Bronchial epithelial cell (primary cell): Measurements from ENCODE around the gene ST3GAL3. TPM values are rescaled to one million over a fixed set of nuclear protein-coding genes. Genes with fewer than 3 reads are reported as not detected.

Source experiments
- DNase-seq: peaks from one replicate; pipeline ENCODE4 v3.0.0-alpha.2; 2010; ENCODE audit warnings: low read depth
- FAIRE-seq: peaks from 2 replicates; lab custom pipeline; 2011; peaks lifted over from hg19 to GRCh38; lab: Jason Lieb, UNC
- H3K27me3 ChIP-seq: 2 replicates; pipeline ENCODE4 v1.5.1; 2011; ENCODE audit warnings: low read length; ENCODE audit not compliant: control insufficient read depth, insufficient read depth
- H3K36me3 ChIP-seq: 2 replicates; pipeline ENCODE4 v1.5.1; 2011; ENCODE audit warnings: low read length; ENCODE audit not compliant: control insufficient read depth, insufficient read depth
- H3K4me3 ChIP-seq: 2 replicates; pipeline ENCODE4 v1.5.1; 2011; ENCODE audit warnings: mild to moderate bottlenecking, low read depth, low read length, control low read depth
- CTCF ChIP-seq: IDR thresholded peaks from 2 replicates; pipeline ENCODE4 v1.5.1; 2011; ENCODE audit warnings: mild to moderate bottlenecking, moderate library complexity, low read length, control low read depth, inconsistent platforms; ENCODE audit not compliant: insufficient read depth, severe bottlenecking
- total RNA-seq: library from RNA; depleted of rRNA; stranded (reverse); fragments of >200 nt; gene quantifications from 2 replicates; pipeline ENCODE4 v1.2.1, GENCODE V29; 2014

ST3GAL3 gene
- total RNA-seq, 1 donor from 2014 or later: 10.3 TPM

- TF ChIP-seq CTCF: no peak
- peaks cover 1% of the 10 kb centered on the region for H3K36me3 ChIP-seq
- DNase-seq (peak; percentile 84), FAIRE-seq (no peak)
- no peaks in the 10 kb centered on the region for H3K27me3 ChIP-seq
- H3K4me3 ChIP-seq: no peak overlapping the region
Measured at GRCh38 chr1:43836267-43836951, 129.1 kb downstream of the ST3GAL3 start.

GRCh38 chr1:43839056-43839455, 131.7 kb downstream of the ST3GAL3 start:
- FAIRE-seq (no peak), DNase-seq (peak; percentile 26)
- Histone ChIP-seq H3K4me3 (no peak overlapping the region), H3K27me3 (no peaks in the 10 kb centered on the region), H3K36me3 (peaks cover 3% of the 10 kb centered on the region)
- no peak for TF ChIP-seq CTCF

- TF ChIP-seq CTCF: no peak
Measured at GRCh38 chr1:43841321-43842174, 134.2 kb downstream of the ST3GAL3 start.

GRCh38 chr1:43842175-43842498, 134.8 kb downstream of the ST3GAL3 start:
- no peak for TF ChIP-seq CTCF
- peaks cover 3% of the 10 kb centered on the region for H3K36me3 ChIP-seq
- H3K4me3 ChIP-seq: no peak overlapping the region
- FAIRE-seq: no peak
- no peak for DNase-seq
- no peaks in the 10 kb centered on the region for H3K27me3 ChIP-seq

More at GRCh38 chr1:43841321-43842174, 134.2 kb downstream of the ST3GAL3 start:
- no peak for FAIRE-seq
- Histone ChIP-seq H3K36me3 (peaks cover 3% of the 10 kb centered on the region), H3K4me3 (no peak overlapping the region), H3K27me3 (no peaks in the 10 kb centered on the region)
- DNase-seq: no peak

- peaks cover 3% of the 10 kb centered on the region for H3K36me3 ChIP-seq
- DNase-seq (peak; percentile 8), FAIRE-seq (no peak)
- H3K4me3 ChIP-seq: no peak overlapping the region
- no peaks in the 10 kb centered on the region for H3K27me3 ChIP-seq
- TF ChIP-seq CTCF: no peak
Measured at GRCh38 chr1:43843684-43844083, 136.3 kb downstream of the ST3GAL3 start.
